HepG2 (cell line): ENCODE measurements around the gene ABCF1. TPM values are rescaled to one million over a fixed set of nuclear protein-coding genes. Genes with fewer than 3 reads are reported as not detected.

Source experiments
- FOSL1 ChIP-seq: sonication (generic); formaldehyde crosslinking; IDR thresholded peaks from 2 replicates; pipeline ENCODE4 v1.9.0; 2021; ENCODE audit warnings: missing genetic modification reagents, borderline replicate concordance
- HNRNPUL1 ChIP-seq: fragments of 200-400 bp; formaldehyde crosslinking; IDR thresholded peaks from 2 replicates; pipeline ENCODE4 v1.6.1; 2017; ENCODE audit warnings: low read depth, mild to moderate bottlenecking, low read length, moderate library complexity
- MAF1 ChIP-seq: sonication (generic); formaldehyde crosslinking; IDR thresholded peaks from 2 replicates; pipeline ENCODE4 v1.5.0; 2020; ENCODE audit warnings: missing genetic modification reagents, borderline replicate concordance
- NR2C2 ChIP-seq: sonication (generic); formaldehyde crosslinking; IDR thresholded peaks from 2 replicates; pipeline ENCODE4 v1.4.0; 2020; ENCODE audit warnings: missing genetic modification reagents, mild to moderate bottlenecking, moderate library complexity, borderline replicate concordance
- PRMT3 ChIP-seq: sonication (generic); formaldehyde crosslinking; IDR thresholded peaks from 2 replicates; pipeline ENCODE4 v1.8.1; 2022; ENCODE audit warnings: low read depth, mild to moderate bottlenecking, moderate library complexity, missing genetic modification reagents, borderline replicate concordance
- RAD21 ChIP-seq: fragments of 450-650 bp; formaldehyde crosslinking; IDR thresholded peaks from 2 replicates; pipeline ENCODE4 v1.5.0; 2020; ENCODE audit warnings: mild to moderate bottlenecking
- SIN3A ChIP-seq: IDR thresholded peaks from 2 replicates; pipeline ENCODE4 v1.6.1; 2011; ENCODE audit warnings: low read depth, mild to moderate bottlenecking, control low read depth, low read length, borderline replicate concordance
- SNAPC2 ChIP-seq: sonication (generic); formaldehyde crosslinking; IDR thresholded peaks from 2 replicates; pipeline ENCODE4 v1.8.1; 2022; ENCODE audit warnings: mild to moderate bottlenecking, missing genetic modification reagents
- WIZ ChIP-seq: sonication (generic); formaldehyde crosslinking; IDR thresholded peaks from 2 replicates; pipeline ENCODE4 v1.5.1; 2020; ENCODE audit warnings: mild to moderate bottlenecking, missing genetic modification reagents
- ZFP1 ChIP-seq: IDR thresholded peaks from 2 replicates; pipeline ENCODE4 v1.6.1; 2016
- ZMAT3 ChIP-seq: sonication (generic); formaldehyde crosslinking; conservative IDR thresholded peaks from 2 replicates; pipeline ENCODE4 v1.7.0; 2021; ENCODE audit warnings: missing genetic modification reagents
- ZNF225 ChIP-seq: sonication (generic); formaldehyde crosslinking; IDR thresholded peaks from 2 replicates; pipeline ENCODE4 v1.4.0; 2020; ENCODE audit warnings: mild to moderate bottlenecking, missing genetic modification reagents
- ZNF607 ChIP-seq: sonication (generic); formaldehyde crosslinking; IDR thresholded peaks from 2 replicates; pipeline ENCODE4 v1.5.1; 2020; ENCODE audit warnings: missing genetic modification reagents, mild to moderate bottlenecking, borderline replicate concordance
- ZNF788 ChIP-seq: sonication (generic); formaldehyde crosslinking; IDR thresholded peaks from 2 replicates; pipeline ENCODE4 v1.5.0; 2020; ENCODE audit warnings: mild to moderate bottlenecking, missing genetic modification reagents, borderline replicate concordance
- polyA plus RNA-seq, 8 experiments: library from polyadenylated mRNA; depleted of rRNA in 3 of 8; stranded (reverse) in 7 of 8; unstranded in 1 of 8; fragments of >200 nt; fragmentation: Illumina TruSeq in 4 of 8; extraction: Trizol in 4 of 8; gene quantifications; 2 replicates each; pipeline versions ENCODE4 v1.2.1 to v1.2.3, GENCODE V29; 2011 to 2016; ENCODE audit warnings: low read depth in 4 of 8, missing spikeins in 1 of 8, mixed read lengths in 1 of 8; ENCODE audit not compliant: insufficient read depth in 1 of 8
- total RNA-seq, 5 experiments: library from RNA; depleted of rRNA; stranded (reverse); fragments of >200 nt; fragmentation: Illumina TruSeq; extraction: Trizol; gene quantifications; 2 replicates each; pipeline ENCODE4 v1.2.3, GENCODE V29; 2016; ENCODE audit warnings: low read depth in 1 of 5
- TF ChIP-seq, protein P1 (sequence below): sonication (generic); formaldehyde crosslinking; IDR thresholded peaks from 2 replicates; pipeline ENCODE4 v1.5.0; 2020; ENCODE audit warnings: mild to moderate bottlenecking, missing genetic modification reagents
- TF ChIP-seq, protein P2 (sequence below): sonication (generic); formaldehyde crosslinking; conservative IDR thresholded peaks from 2 replicates; pipeline ENCODE4 v1.4.0; 2020; ENCODE audit warnings: missing genetic modification reagents
- TF ChIP-seq, protein P3 (sequence below): sonication (generic); formaldehyde crosslinking; IDR thresholded peaks from 2 replicates; pipeline ENCODE4 v1.4.0; 2020; ENCODE audit warnings: missing genetic modification reagents
- TF ChIP-seq, protein P4 (sequence below): sonication (generic); formaldehyde crosslinking; IDR thresholded peaks from 2 replicates; pipeline ENCODE4 v1.8.1; 2023; ENCODE audit warnings: missing genetic modification reagents, mild to moderate bottlenecking, borderline replicate concordance
- TF ChIP-seq, protein P5 (sequence below): sonication (generic); formaldehyde crosslinking; IDR thresholded peaks from 2 replicates; pipeline ENCODE4 v1.4.0; 2020; ENCODE audit warnings: missing genetic modification reagents
- TF ChIP-seq, protein P6 (sequence below): sonication (generic); formaldehyde crosslinking; IDR thresholded peaks from 2 replicates; pipeline ENCODE4 v1.5.0; 2020; ENCODE audit warnings: missing genetic modification reagents, mild to moderate bottlenecking, borderline replicate concordance

Gene ABCF1
- total and polyA plus RNA-seq, 2 of the 13 experiments (the other 11 are each of a cell fraction or from before 2014, with no cell fraction given): 25.4 to 98.9 TPM

DNA sequence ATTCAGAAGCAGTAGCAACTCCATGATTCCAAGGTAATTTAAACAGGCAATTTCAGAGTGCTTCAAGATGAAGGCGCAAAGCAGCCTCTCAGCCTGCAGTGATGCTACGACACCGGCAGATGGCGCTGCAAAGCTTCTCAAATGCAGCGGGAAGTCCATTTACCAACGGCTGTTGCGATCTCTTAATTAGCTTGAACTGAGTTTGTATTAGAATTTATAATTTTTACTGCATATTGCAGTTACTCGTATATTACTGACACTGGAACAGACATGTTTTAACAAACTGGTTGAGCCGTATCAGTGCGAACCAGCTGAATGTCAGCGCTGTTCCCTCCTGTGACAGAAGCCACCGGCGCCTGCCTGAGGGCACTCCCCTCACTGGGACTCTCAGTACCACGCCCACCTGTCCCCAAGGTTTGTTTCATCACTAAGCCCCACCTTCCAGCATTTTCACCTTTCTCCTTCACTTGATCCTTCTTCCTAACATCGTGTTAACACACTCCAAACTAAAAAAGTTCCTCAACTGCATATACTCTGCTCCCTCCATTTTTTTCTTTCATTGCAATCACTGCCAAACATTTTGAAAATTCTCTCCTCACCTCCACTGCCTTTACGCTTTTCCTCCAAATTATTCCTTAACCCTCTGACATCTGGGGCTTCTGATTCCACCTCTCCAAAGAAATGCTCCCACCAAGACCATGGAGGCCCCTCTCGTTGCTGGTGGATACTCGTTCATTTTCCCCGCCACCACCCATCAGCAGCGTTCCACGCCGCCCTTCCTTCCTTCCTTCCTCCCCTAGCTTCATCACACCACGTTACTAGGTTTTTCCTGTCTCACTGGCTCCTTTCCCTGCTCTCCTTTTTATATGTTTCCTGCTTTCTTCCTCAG lies 29.5 kb upstream of the ABCF1 start (continued):
- TF ChIP-seq PRMT3 (CRISPR knock-in tag) (no peak), ZNF788 (CRISPR knock-in tag) (peak; percentile 26; the same call in 1 of the 2 replicates), RAD21 (CRISPR knock-in tag) (peak; percentile 78), FOSL1 (CRISPR knock-in tag) (no peak), ZNF607 (CRISPR knock-in tag) (no peak), ZMAT3 (CRISPR knock-in tag) (0 out of 2 replicates have a peak, but pooled peaks have one; percentile 43), MAF1 (no peak), NR2C2 (CRISPR knock-in tag) (no peak), ZFP1 (CRISPR knock-in tag) (peak; percentile 59; the same call in 1 of the 2 replicates), ZNF225 (CRISPR knock-in tag) (no peak), WIZ (CRISPR knock-in tag) (no peak), SIN3A (0 out of 2 replicates have a peak, but pooled peaks have one; percentile 40), HNRNPUL1 (no peak), SNAPC2 (CRISPR knock-in tag) (no peak)
- TF ChIP-seq, protein P1, sequence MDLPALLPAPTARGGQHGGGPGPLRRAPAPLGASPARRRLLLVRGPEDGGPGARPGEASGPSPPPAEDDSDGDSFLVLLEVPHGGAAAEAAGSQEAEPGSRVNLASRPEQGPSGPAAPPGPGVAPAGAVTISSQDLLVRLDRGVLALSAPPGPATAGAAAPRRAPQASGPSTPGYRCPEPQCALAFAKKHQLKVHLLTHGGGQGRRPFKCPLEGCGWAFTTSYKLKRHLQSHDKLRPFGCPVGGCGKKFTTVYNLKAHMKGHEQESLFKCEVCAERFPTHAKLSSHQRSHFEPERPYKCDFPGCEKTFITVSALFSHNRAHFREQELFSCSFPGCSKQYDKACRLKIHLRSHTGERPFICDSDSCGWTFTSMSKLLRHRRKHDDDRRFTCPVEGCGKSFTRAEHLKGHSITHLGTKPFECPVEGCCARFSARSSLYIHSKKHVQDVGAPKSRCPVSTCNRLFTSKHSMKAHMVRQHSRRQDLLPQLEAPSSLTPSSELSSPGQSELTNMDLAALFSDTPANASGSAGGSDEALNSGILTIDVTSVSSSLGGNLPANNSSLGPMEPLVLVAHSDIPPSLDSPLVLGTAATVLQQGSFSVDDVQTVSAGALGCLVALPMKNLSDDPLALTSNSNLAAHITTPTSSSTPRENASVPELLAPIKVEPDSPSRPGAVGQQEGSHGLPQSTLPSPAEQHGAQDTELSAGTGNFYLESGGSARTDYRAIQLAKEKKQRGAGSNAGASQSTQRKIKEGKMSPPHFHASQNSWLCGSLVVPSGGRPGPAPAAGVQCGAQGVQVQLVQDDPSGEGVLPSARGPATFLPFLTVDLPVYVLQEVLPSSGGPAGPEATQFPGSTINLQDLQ (CRISPR knock-in tag): no peak
- TF ChIP-seq, protein P2, sequence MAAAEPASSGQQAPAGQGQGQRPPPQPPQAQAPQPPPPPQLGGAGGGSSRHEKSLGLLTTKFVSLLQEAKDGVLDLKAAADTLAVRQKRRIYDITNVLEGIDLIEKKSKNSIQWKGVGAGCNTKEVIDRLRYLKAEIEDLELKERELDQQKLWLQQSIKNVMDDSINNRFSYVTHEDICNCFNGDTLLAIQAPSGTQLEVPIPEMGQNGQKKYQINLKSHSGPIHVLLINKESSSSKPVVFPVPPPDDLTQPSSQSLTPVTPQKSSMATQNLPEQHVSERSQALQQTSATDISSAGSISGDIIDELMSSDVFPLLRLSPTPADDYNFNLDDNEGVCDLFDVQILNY (CRISPR knock-in tag): no peak
- TF ChIP-seq, protein P3, sequence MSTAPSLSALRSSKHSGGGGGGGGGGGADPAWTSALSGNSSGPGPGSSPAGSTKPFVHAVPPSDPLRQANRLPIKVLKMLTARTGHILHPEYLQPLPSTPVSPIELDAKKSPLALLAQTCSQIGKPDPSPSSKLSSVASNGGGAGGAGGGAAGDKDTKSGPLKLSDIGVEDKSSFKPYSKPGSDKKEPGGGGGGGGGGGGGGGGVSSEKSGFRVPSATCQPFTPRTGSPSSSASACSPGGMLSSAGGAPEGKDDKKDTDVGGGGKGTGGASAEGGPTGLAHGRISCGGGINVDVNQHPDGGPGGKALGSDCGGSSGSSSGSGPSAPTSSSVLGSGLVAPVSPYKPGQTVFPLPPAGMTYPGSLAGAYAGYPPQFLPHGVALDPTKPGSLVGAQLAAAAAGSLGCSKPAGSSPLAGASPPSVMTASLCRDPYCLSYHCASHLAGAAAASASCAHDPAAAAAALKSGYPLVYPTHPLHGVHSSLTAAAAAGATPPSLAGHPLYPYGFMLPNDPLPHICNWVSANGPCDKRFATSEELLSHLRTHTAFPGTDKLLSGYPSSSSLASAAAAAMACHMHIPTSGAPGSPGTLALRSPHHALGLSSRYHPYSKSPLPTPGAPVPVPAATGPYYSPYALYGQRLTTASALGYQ (CRISPR knock-in tag): no peak
- TF ChIP-seq, protein P4, sequence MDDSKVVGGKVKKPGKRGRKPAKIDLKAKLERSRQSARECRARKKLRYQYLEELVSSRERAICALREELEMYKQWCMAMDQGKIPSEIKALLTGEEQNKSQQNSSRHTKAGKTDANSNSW (CRISPR knock-in tag): no peak
- TF ChIP-seq, protein P5, sequence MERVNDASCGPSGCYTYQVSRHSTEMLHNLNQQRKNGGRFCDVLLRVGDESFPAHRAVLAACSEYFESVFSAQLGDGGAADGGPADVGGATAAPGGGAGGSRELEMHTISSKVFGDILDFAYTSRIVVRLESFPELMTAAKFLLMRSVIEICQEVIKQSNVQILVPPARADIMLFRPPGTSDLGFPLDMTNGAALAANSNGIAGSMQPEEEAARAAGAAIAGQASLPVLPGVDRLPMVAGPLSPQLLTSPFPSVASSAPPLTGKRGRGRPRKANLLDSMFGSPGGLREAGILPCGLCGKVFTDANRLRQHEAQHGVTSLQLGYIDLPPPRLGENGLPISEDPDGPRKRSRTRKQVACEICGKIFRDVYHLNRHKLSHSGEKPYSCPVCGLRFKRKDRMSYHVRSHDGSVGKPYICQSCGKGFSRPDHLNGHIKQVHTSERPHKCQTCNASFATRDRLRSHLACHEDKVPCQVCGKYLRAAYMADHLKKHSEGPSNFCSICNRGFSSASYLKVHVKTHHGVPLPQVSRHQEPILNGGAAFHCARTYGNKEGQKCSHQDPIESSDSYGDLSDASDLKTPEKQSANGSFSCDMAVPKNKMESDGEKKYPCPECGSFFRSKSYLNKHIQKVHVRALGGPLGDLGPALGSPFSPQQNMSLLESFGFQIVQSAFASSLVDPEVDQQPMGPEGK (CRISPR knock-in tag): no peak
- TF ChIP-seq, protein P6, sequence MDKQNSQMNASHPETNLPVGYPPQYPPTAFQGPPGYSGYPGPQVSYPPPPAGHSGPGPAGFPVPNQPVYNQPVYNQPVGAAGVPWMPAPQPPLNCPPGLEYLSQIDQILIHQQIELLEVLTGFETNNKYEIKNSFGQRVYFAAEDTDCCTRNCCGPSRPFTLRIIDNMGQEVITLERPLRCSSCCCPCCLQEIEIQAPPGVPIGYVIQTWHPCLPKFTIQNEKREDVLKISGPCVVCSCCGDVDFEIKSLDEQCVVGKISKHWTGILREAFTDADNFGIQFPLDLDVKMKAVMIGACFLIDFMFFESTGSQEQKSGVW: no peak
